ENCODE measurements around the gene DAB1. TPM values are rescaled to one million over a fixed set of nuclear protein-coding genes. Genes with fewer than 3 reads are reported as not detected.

Gene DAB1
- total RNA-seq, 1 donor = not detected

GRCh38 chr1:57423135-57423655 is 665 bp downstream of the DAB1 start:
- DNase-seq (ENCODE audit: insufficient read length, low spot score, missing footprints) = peak; percentile 79
- Histone ChIP-seq H3K4me2 (ENCODE audit: insufficient read depth, low read length) (no peak overlapping the region), H3K9me3 (ENCODE audit: low read depth, low read length) (no peaks in the 10 kb centered on the region), H3K36me3 (ENCODE audit: insufficient read depth, low read length) (no peaks in the 10 kb centered on the region), H3K79me2 (ENCODE audit: insufficient read depth, low read length) (no peaks in the 10 kb centered on the region), H3K4me1 (ENCODE audit: insufficient read depth, low read length) (no peaks in the 10 kb centered on the region), H3K27me3 (ENCODE audit: insufficient read depth, low read length) (peaks cover 22% of the 10 kb centered on the region), H3K27ac (ENCODE audit: low read depth, low read length) (no peak overlapping the region), H4K20me1 (ENCODE audit: insufficient read depth, low read length) (no peaks in the 10 kb centered on the region), H2AFZ (ENCODE audit: low read length) (no peak overlapping the region), H3K4me3 (ENCODE audit: insufficient read depth, low read length) (no peak overlapping the region)
- TF ChIP-seq, protein P1, sequence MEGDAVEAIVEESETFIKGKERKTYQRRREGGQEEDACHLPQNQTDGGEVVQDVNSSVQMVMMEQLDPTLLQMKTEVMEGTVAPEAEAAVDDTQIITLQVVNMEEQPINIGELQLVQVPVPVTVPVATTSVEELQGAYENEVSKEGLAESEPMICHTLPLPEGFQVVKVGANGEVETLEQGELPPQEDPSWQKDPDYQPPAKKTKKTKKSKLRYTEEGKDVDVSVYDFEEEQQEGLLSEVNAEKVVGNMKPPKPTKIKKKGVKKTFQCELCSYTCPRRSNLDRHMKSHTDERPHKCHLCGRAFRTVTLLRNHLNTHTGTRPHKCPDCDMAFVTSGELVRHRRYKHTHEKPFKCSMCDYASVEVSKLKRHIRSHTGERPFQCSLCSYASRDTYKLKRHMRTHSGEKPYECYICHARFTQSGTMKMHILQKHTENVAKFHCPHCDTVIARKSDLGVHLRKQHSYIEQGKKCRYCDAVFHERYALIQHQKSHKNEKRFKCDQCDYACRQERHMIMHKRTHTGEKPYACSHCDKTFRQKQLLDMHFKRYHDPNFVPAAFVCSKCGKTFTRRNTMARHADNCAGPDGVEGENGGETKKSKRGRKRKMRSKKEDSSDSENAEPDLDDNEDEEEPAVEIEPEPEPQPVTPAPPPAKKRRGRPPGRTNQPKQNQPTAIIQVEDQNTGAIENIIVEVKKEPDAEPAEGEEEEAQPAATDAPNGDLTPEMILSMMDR (IDR thresholded peaks at IDR 0.05; ENCODE audit: extremely low read depth, low read depth, low read length) = no peak

GRCh38 chr1:57422271-57423134 is 1.4 kb downstream of the DAB1 start:
- Histone ChIP-seq H3K4me3 (ENCODE audit: insufficient read depth, low read length) (no peak overlapping the region), H3K9me3 (ENCODE audit: low read depth, low read length) (no peaks in the 10 kb centered on the region), H2AFZ (ENCODE audit: low read length) (no peak overlapping the region), H4K20me1 (ENCODE audit: insufficient read depth, low read length) (no peaks in the 10 kb centered on the region), H3K4me1 (ENCODE audit: insufficient read depth, low read length) (no peaks in the 10 kb centered on the region), H3K27ac (ENCODE audit: low read depth, low read length) (no peak overlapping the region), H3K36me3 (ENCODE audit: insufficient read depth, low read length) (no peaks in the 10 kb centered on the region), H3K27me3 (ENCODE audit: insufficient read depth, low read length) (peaks cover 22% of the 10 kb centered on the region), H3K79me2 (ENCODE audit: insufficient read depth, low read length) (no peaks in the 10 kb centered on the region), H3K4me2 (ENCODE audit: insufficient read depth, low read length) (no peak overlapping the region)
- TF ChIP-seq, protein P1 (IDR thresholded peaks at IDR 0.05; ENCODE audit: extremely low read depth, low read depth, low read length) = no peak
- no peak for DNase-seq (ENCODE audit: insufficient read length, low spot score, missing footprints)

- Histone ChIP-seq H3K4me2 (ENCODE audit: insufficient read depth, low read length) (no peak overlapping the region), H3K27me3 (ENCODE audit: insufficient read depth, low read length) (peaks cover 22% of the 10 kb centered on the region), H2AFZ (ENCODE audit: low read length) (no peak overlapping the region)
These were observed 2.1 kb downstream of the DAB1 start for GRCh38 chr1:57421806-57422205.

More at GRCh38 chr1:57421806-57422205, 2.1 kb downstream of the DAB1 start:
- Histone ChIP-seq H3K79me2 (ENCODE audit: insufficient read depth, low read length) (no peaks in the 10 kb centered on the region), H3K9me3 (ENCODE audit: low read depth, low read length) (no peaks in the 10 kb centered on the region), H3K4me3 (ENCODE audit: insufficient read depth, low read length) (no peak overlapping the region), H3K4me1 (ENCODE audit: insufficient read depth, low read length) (no peaks in the 10 kb centered on the region), H4K20me1 (ENCODE audit: insufficient read depth, low read length) (no peaks in the 10 kb centered on the region), H3K27ac (ENCODE audit: low read depth, low read length) (no peak overlapping the region), H3K36me3 (ENCODE audit: insufficient read depth, low read length) (no peaks in the 10 kb centered on the region)
- TF ChIP-seq, protein P1 (IDR thresholded peaks at IDR 0.05; ENCODE audit: extremely low read depth, low read depth, low read length) = no peak
- DNase-seq (ENCODE audit: insufficient read length, low spot score, missing footprints) = no peak

All from osteoblast (primary cell).